ENCODE data around the gene TAP2. TPM values are rescaled to one million over a fixed set of nuclear protein-coding genes. Genes with fewer than 3 reads are reported as not detected.

The TAP2 gene
- total and polyA plus RNA-seq, 2 of the 13 experiments (the other 11 are each of a cell fraction or from before 2014, with no cell fraction given) = 10.3 to 17.6 TPM

- TF ChIP-seq SALL1 (CRISPR knock-in tag; IDR thresholded peaks at IDR 0.05) (no peak), STAG1 (CRISPR knock-in tag; IDR thresholded peaks at IDR 0.05) (peak; percentile 89), SAP130 (CRISPR knock-in tag; IDR thresholded peaks at IDR 0.05; ENCODE audit: low read depth) (peak; percentile 27; the same call in 1 of the 2 replicates), KDM4B (CRISPR knock-in tag; IDR thresholded peaks at IDR 0.05) (no peak), MYC (CRISPR knock-in tag; IDR thresholded peaks at IDR 0.05; ENCODE audit: borderline replicate concordance) (no peak), KAT8 (CRISPR knock-in tag; IDR thresholded peaks at IDR 0.05) (0 out of 2 replicates have a peak, but pooled peaks have one; percentile 15), RFXANK (CRISPR knock-in tag; IDR thresholded peaks at IDR 0.05) (peak; percentile 69; the same call in 1 of the 2 replicates), CREB1 (IDR thresholded peaks at IDR 0.05) (no peak), CREB1 (CRISPR knock-in tag; IDR thresholded peaks at IDR 0.05) (0 out of 2 replicates have a peak, but pooled peaks have one; percentile 29), MIXL1 (CRISPR knock-in tag; IDR thresholded peaks at IDR 0.05) (0 out of 2 replicates have a peak, but pooled peaks have one; percentile 25), E2F2 (CRISPR knock-in tag; IDR thresholded peaks at IDR 0.05; ENCODE audit: borderline replicate concordance) (no peak), ARID5B (CRISPR knock-in tag; IDR thresholded peaks at IDR 0.05) (0 out of 2 replicates have a peak, but pooled peaks have one; percentile 20), KLF11 (CRISPR knock-in tag; IDR thresholded peaks at IDR 0.05) (0 out of 2 replicates have a peak, but pooled peaks have one; percentile 36), AHDC1 (CRISPR knock-in tag; IDR thresholded peaks at IDR 0.05; ENCODE audit: borderline replicate concordance) (no peak), IRF2 (CRISPR knock-in tag; IDR thresholded peaks at IDR 0.05) (peak; percentile 94), ZNF225 (CRISPR knock-in tag; IDR thresholded peaks at IDR 0.05) (no peak), CTCF (CRISPR knock-in tag; IDR thresholded peaks at IDR 0.05) (peak; percentile 90), SP140L (CRISPR knock-in tag; IDR thresholded peaks at IDR 0.05; ENCODE audit: borderline replicate concordance) (no peak), SMC3 (IDR thresholded peaks at IDR 0.05; ENCODE audit: low read length) (peak; percentile 97)
Observed at GRCh38 chr6:32868257-32868788, 29.8 kb upstream of the TAP2 start (continued).
